Measurements from ENCODE around the gene RASSF3. TPM values are rescaled to one million over a fixed set of nuclear protein-coding genes. Genes with fewer than 3 reads are reported as not detected.

The RASSF3 gene
- total RNA-seq, 1 experiment from 2014 or later: 162 TPM

DNA sequence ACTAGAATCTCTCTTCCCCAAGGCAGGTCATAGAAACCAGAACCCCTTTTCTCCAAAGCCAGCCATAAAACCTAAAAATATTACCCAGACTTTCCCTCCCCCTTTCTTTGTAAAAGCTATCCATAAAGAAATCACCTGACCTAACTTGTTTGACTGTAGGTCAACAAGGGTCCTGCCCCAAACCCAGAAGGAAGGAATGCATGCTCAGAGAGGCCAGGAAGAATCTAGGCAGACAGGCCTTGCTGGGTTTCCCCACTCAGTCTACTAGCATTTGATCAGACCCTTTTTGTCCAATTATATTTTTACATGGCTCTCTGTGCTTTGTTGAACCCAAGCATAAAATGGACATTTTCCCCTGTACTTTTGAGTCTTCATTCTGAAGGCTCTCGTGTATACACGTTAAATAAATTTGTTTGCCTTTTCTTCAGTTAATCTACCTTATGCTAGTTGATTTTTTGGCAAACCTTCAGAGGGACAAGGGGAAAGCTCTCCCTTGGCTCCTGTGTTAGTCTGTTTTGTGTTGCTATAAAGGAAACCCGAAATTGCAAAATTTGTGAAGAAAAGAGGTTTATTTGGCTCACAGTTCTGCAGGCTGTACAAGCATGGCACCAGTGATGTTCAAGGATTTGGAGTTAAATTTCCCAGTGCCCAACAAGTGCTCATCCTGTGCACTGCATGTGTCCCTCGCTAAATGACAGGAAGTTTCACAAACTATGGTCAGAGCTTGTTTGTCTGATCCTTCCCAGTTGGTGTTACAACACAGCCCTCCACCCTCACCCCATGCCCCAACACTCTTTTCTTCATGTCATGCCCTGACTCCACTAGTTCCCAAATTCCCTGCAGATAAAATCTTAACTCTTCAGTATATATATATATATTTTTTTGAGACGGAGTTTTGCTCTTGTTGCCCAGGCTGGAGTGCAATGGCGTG, 14.2 kb upstream of the RASSF3 start:
- Mint-ChIP-seq H3K36me3 (ENCODE audit: insufficient read depth, unreplicated experiment) (no peaks in the 10 kb centered on the region), H3K4me1 (ENCODE audit: low read depth, unreplicated experiment) (peaks cover 10% of the 10 kb centered on the region), H3K9me3 (ENCODE audit: low read depth, unreplicated experiment) (no peaks in the 10 kb centered on the region), H3K27ac (ENCODE audit: unreplicated experiment) (no peak overlapping the region), H3K27me3 (ENCODE audit: unreplicated experiment) (no peaks in the 10 kb centered on the region), H3K4me3 (ENCODE audit: low read depth, unreplicated experiment) (no peak overlapping the region)
- no peak for DNase-seq
- intact Hi-C loops (cut with micrococcal nuclease; ENCODE audit: unreplicated experiment): no loop called here
- CTCF ChIA-PET: no interaction called here
- no TSS peak for BruUV-seq (replicated peaks)
- TF ChIP-seq, protein P1, sequence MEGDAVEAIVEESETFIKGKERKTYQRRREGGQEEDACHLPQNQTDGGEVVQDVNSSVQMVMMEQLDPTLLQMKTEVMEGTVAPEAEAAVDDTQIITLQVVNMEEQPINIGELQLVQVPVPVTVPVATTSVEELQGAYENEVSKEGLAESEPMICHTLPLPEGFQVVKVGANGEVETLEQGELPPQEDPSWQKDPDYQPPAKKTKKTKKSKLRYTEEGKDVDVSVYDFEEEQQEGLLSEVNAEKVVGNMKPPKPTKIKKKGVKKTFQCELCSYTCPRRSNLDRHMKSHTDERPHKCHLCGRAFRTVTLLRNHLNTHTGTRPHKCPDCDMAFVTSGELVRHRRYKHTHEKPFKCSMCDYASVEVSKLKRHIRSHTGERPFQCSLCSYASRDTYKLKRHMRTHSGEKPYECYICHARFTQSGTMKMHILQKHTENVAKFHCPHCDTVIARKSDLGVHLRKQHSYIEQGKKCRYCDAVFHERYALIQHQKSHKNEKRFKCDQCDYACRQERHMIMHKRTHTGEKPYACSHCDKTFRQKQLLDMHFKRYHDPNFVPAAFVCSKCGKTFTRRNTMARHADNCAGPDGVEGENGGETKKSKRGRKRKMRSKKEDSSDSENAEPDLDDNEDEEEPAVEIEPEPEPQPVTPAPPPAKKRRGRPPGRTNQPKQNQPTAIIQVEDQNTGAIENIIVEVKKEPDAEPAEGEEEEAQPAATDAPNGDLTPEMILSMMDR (IDR thresholded peaks at IDR 0.05; ENCODE audit: unreplicated experiment): no peak

DNA sequence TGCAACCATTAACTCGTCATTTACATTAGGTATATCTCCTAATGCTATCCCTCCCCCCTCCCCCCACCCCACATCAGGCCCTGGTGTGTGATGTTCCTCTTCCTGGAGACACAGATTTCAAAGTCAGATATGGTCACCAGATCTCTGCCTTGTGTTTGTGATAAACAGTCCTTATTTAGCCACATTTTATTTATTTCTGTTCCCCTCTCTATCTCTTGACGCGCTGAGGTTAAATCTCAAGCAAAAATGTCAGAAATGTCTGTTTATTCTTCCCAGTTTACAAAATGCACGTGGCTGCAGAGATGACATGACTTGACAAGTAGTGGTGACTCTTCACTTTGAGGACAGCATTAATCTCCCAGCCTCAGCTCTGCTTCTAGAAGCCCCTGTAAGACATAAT, 11.5 kb upstream of the RASSF3 start:
- intact Hi-C loops (cut with micrococcal nuclease; ENCODE audit: unreplicated experiment): no loop called here
- no peak for DNase-seq
- no peak overlapping the region for H3K27ac Mint-ChIP-seq (ENCODE audit: unreplicated experiment)
- no peaks in the 10 kb centered on the region for H3K27me3 Mint-ChIP-seq (ENCODE audit: unreplicated experiment)
- CTCF ChIA-PET: interaction anchor here (1.4 kb wide), 1 partner anchor 10 kb away, joined by 3 read pairs; no protein-coding TSS in a partner anchor
- BruUV-seq (replicated peaks): no TSS peak
- TF ChIP-seq, protein P1 (IDR thresholded peaks at IDR 0.05; ENCODE audit: unreplicated experiment): no peak
- no peaks in the 10 kb centered on the region for H3K9me3 Mint-ChIP-seq (ENCODE audit: low read depth, unreplicated experiment)
- no peak overlapping the region for H3K4me3 Mint-ChIP-seq (ENCODE audit: low read depth, unreplicated experiment)
- peaks cover 10% of the 10 kb centered on the region for H3K4me1 Mint-ChIP-seq (ENCODE audit: low read depth, unreplicated experiment)
- no peaks in the 10 kb centered on the region for H3K36me3 Mint-ChIP-seq (ENCODE audit: insufficient read depth, unreplicated experiment)

GRCh38 chr12:64600164-64600561, 10.1 kb upstream of the RASSF3 start:
- H3K4me1 Mint-ChIP-seq (ENCODE audit: low read depth, unreplicated experiment): peaks cover 10% of the 10 kb centered on the region

DNA sequence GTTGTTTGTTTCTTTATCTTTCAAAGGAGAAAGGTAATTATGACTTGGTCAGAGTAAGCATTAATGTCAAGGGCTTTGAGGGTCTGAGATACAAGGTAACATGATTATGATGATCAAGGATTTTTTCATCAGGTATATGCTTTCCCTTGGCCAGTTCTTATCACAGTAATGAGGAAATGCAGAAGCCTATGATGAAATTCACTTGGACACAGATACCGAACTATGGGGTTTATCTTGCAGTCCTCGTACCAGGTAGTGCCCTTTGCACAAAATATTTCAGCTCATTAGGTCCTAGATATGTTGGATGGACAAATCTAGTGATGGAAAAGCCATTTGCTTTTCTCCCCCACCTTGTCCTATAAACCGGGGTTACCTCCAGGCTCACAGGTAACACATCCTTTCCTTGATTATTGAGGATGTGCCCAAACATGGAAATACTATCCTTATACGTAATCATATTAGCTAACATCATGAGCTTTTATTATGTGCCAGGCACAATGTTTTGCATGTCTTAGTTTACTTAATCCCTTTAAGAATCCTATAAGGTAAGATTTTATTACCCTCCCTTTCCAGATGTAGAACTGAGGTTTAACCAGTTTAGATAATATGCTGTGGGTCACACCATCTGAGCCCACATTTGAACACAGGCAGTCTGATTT, 7.0 kb upstream of the RASSF3 start:
- no peak overlapping the region for H3K4me3 Mint-ChIP-seq (ENCODE audit: low read depth, unreplicated experiment)
- no peak overlapping the region for H3K27ac Mint-ChIP-seq (ENCODE audit: unreplicated experiment)
- no peak for DNase-seq
- no TSS peak for BruUV-seq (replicated peaks)
- intact Hi-C loops (cut with micrococcal nuclease; ENCODE audit: unreplicated experiment): no loop called here
- TF ChIP-seq, protein P1 (IDR thresholded peaks at IDR 0.05; ENCODE audit: unreplicated experiment): no peak
- H3K27me3 Mint-ChIP-seq (ENCODE audit: unreplicated experiment): no peaks in the 10 kb centered on the region
- peaks cover 2% of the 10 kb centered on the region for H3K36me3 Mint-ChIP-seq (ENCODE audit: insufficient read depth, unreplicated experiment)
- H3K9me3 Mint-ChIP-seq (ENCODE audit: low read depth, unreplicated experiment): no peaks in the 10 kb centered on the region
- CTCF ChIA-PET: no interaction called here
- no peaks in the 10 kb centered on the region for H3K4me1 Mint-ChIP-seq (ENCODE audit: low read depth, unreplicated experiment)

More at GRCh38 chr12:64600164-64600561, 10.1 kb upstream of the RASSF3 start:
- Mint-ChIP-seq H3K27ac (ENCODE audit: unreplicated experiment) (no peak overlapping the region), H3K9me3 (ENCODE audit: low read depth, unreplicated experiment) (no peaks in the 10 kb centered on the region), H3K27me3 (ENCODE audit: unreplicated experiment) (no peaks in the 10 kb centered on the region), H3K4me3 (ENCODE audit: low read depth, unreplicated experiment) (no peak overlapping the region), H3K36me3 (ENCODE audit: insufficient read depth, unreplicated experiment) (no peaks in the 10 kb centered on the region)
- intact Hi-C loops (cut with micrococcal nuclease; ENCODE audit: unreplicated experiment): no loop called here
- DNase-seq: no peak
- TF ChIP-seq, protein P1 (IDR thresholded peaks at IDR 0.05; ENCODE audit: unreplicated experiment): no peak
- CTCF ChIA-PET: no interaction called here
- BruUV-seq (replicated peaks): no TSS peak
